H1 (cell line): ENCODE measurements around the gene CAPN15. TPM values are rescaled to one million over a fixed set of nuclear protein-coding genes. Genes with fewer than 3 reads are reported as not detected.

Experiments used
- BRCA1 ChIP-seq: IDR thresholded peaks from 2 replicates; pipeline ENCODE4 v1.6.1; 2012; ENCODE audit warnings: low read depth, low read length, improper control_type of control experiment
- CEBPB ChIP-seq: IDR thresholded peaks from 2 replicates; pipeline ENCODE4 v1.6.1; 2012; ENCODE audit warnings: low read depth, low read length
- RFX5 ChIP-seq: IDR thresholded peaks from 2 replicates; pipeline ENCODE4 v1.6.1; 2011; ENCODE audit warnings: low read depth, low read length, improper control_type of control experiment, borderline replicate concordance
- SIN3A ChIP-seq, 2 experiments: IDR thresholded peaks in 1 of 2; conservative IDR thresholded peaks in 1 of 2; 2 replicates each; pipeline ENCODE4 v1.6.1; 2011 to 2012; ENCODE audit warnings: low read length in 2 of 2, improper control_type of control experiment in 1 of 2, low read depth in 1 of 2, mild to moderate bottlenecking in 1 of 2
- SIX5 ChIP-seq: IDR thresholded peaks from 2 replicates; pipeline ENCODE4 v1.6.1; 2011; ENCODE audit warnings: mild to moderate bottlenecking, low read depth, low read length
- SRF ChIP-seq: IDR thresholded peaks from 2 replicates; pipeline ENCODE4 v1.6.1; 2011; ENCODE audit warnings: mild to moderate bottlenecking, low read depth, low read length, moderate library complexity
- TEAD4 ChIP-seq: IDR thresholded peaks from 2 replicates; pipeline ENCODE4 v1.6.1; 2012; ENCODE audit warnings: low read depth, low read length, inconsistent platforms, mixed read lengths
- ZNF274 ChIP-seq: IDR thresholded peaks from 2 replicates; pipeline ENCODE4 v1.7.0; 2012; ENCODE audit warnings: low read length, borderline replicate concordance; ENCODE audit errors: extremely low read depth
- polyA plus RNA-seq, 7 experiments: library from polyadenylated mRNA; depleted of rRNA in 3 of 7; stranded (reverse) in 5 of 7; unstranded in 2 of 7; fragments of >200 nt in 5 of 7; fragments of 200-250 nt in 2 of 7; gene quantifications; 1 replicate in 5 of 7; 2 replicates in 1 of 7; 4 replicates in 1 of 7; pipeline versions ENCODE4 v1.2.1 to v1.2.3, GENCODE V29; 2011 to 2013; ENCODE audit warnings: missing spikeins in 2 of 7, mixed read lengths in 2 of 7
- total RNA-seq: library from RNA; stranded (reverse); fragmentation: NEBNext Ultra II Directional; extraction: Animal tissue kit (Norgen Biotek cat#: 25700); gene quantifications from 2 replicates; pipeline ENCODE4 v1.2.1, GENCODE V29; 2021

CAPN15 gene
- total and polyA plus RNA-seq, 2 of the 8 experiments (the other 6 are each of a cell fraction or from before 2014, with no cell fraction given), result 38.9 to 76.9 TPM

DNA sequence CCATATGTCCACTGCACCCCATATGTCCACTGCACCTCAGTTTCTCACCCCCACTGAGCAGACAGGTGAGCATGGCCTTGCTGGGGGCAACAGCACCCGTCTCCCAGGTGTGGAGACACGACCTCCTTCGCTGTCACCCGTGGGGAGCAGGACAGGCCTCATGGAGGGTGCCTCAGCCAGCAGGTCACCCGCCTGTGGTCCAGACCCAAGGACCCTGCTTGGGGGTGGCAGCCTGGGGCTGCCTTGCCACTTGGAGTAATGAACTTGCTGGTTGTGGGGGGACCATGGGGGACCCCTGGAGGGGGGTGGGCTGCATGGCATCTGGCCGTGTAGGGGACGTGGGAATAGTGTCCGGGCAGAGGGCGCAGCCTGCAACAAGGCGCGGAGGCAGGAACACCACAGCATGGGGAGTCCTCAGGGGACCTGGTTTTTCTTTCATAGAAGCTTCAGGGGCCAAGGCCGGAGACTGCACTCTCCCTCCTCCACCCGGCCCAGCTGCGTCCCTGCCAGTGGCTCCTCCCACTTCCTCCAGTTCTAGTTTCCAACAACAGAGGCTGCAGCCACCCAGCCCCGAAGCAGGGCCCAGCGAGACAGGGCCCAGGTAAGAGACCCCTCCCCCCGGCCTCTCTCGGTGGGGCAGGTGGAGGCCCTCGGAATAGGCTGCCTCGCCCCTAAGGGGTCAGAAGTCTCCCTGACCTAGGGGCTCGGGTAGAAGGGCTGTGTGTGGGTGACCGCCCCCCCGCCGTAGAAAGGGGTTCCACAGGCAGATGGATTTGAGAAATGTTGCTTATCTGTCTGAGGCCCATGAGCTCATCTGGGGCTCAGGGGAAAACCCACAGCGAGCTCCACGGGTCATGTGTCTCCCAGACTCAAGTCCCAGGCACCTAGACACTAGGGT is 39.2 kb downstream of the CAPN15 start, which contains the start of gene NHLRC4 (continued):
- TF ChIP-seq ZNF274 (no peak), SIX5 (no peak), RFX5 (no peak), TEAD4 (no peak), BRCA1 (no peak), CEBPB (no peak), SIN3A (conservative IDR thresholded peaks at IDR 0.05 in 1 of 2, IDR thresholded peaks at IDR 0.05 in 1 of 2; ENCODE audit: low read depth in 1 of 2, low read length in 2 of 2) (no peak), SRF (no peak)
